Parathyroid adenoma (tissue), 2 donors: ENCODE measurements around the gene TMCO1.

Source experiments
- H2AFZ ChIP-seq: fragments of 300-600 bp; sonication (generic); one replicate; pipeline ENCODE4 v1.7.0; 2017; ENCODE audit warnings: antibody characterized with exemption, mild to moderate bottlenecking
- H3K27ac ChIP-seq: fragments of 300-600 bp; sonication (generic); one replicate; pipeline ENCODE4 v1.7.0; 2017
- H3K27me3 ChIP-seq: fragments of 300-600 bp; sonication (generic); one replicate; pipeline ENCODE4 v1.7.0; 2017; ENCODE audit warnings: low read length; ENCODE audit not compliant: control insufficient read depth, insufficient read depth
- H3K36me3 ChIP-seq: fragments of 300-600 bp; sonication (generic); one replicate; pipeline ENCODE4 v1.7.0; 2017; ENCODE audit warnings: low read length; ENCODE audit not compliant: control insufficient read depth, insufficient read depth
- H3K4me1 ChIP-seq: fragments of 300-600 bp; sonication (generic); one replicate; pipeline ENCODE4 v1.7.0; 2017; ENCODE audit warnings: control low read depth
- H3K4me2 ChIP-seq: fragments of 300-600 bp; sonication (generic); one replicate; pipeline ENCODE4 v1.7.0; 2017; ENCODE audit warnings: low read length
- H3K4me3 ChIP-seq: fragments of 300-600 bp; sonication (generic); one replicate; pipeline ENCODE4 v1.7.0; 2017; ENCODE audit warnings: low read depth, low read length
- H3K79me2 ChIP-seq: fragments of 300-600 bp; sonication (generic); one replicate; pipeline ENCODE4 v1.7.0; 2017; ENCODE audit warnings: control low read depth
- H3K9ac ChIP-seq: fragments of 300-600 bp; sonication (generic); one replicate; pipeline ENCODE4 v1.7.0; 2017; ENCODE audit warnings: mild to moderate bottlenecking
- H3K9me3 ChIP-seq: fragments of 300-600 bp; sonication (generic); one replicate; pipeline ENCODE4 v1.7.0; 2017; ENCODE audit warnings: low read length; ENCODE audit not compliant: control insufficient read depth
- CTCF ChIP-seq: fragments of 300-600 bp; sonication (generic); IDR thresholded peaks from one replicate; pipeline ENCODE4 v1.7.0; 2017; ENCODE audit warnings: antibody characterized with exemption, mild to moderate bottlenecking
- donor health status: primary hyperparathyroidism.

Gene TMCO1

GRCh38 chr1:165678509-165678908 lies 90.2 kb downstream of the TMCO1 start:
- H3K27me3 ChIP-seq: no peaks in the 10 kb centered on the region
- no peak overlapping the region for H3K9ac ChIP-seq
- H3K9me3 ChIP-seq: no peaks in the 10 kb centered on the region
- no peaks in the 10 kb centered on the region for H3K4me1 ChIP-seq
- H3K79me2 ChIP-seq: no peaks in the 10 kb centered on the region
- H2AFZ ChIP-seq: no peak overlapping the region
- TF ChIP-seq CTCF: no peak
- H3K36me3 ChIP-seq: no peaks in the 10 kb centered on the region
- no peak overlapping the region for H3K27ac ChIP-seq
- H3K4me3 ChIP-seq: no peak overlapping the region
- no peak overlapping the region for H3K4me2 ChIP-seq
